DMS79 (cell line): Measurements from ENCODE around the gene ERC2.
A peak's percentile ranks its signal among the peaks of the same experiment; 100 is the strongest.
"Not testable (repeated sequence)": the region's sequence is repeated elsewhere in the genome, so short reads cannot be mapped to it uniquely, and the experiment has no call there.

Source experiments
- DNase-seq: peaks from one replicate; lab custom pipeline; 2025; lab: John Stamatoyannopoulos, UW

The ERC2 gene

DNA sequence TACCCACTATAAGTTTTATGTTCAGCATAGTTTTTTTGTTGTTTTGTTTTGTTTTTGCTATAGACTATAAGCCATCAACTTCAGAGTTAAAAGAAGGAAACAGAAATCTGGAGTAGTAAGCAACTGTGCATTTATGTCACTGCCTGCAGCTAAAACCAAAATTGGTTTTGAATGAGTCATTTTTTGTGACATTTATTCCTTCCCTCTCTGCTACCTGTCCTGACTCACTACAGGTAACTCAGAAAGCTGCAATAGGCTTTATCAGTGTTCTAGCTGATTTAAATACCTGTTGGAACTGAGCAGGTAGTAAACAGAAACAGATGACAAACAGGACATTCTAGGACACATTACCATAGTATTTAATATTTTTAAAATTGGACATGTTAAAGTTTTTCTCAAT lies 587.9 kb downstream of the ERC2 start:
- no peak for DNase-seq

DNA sequence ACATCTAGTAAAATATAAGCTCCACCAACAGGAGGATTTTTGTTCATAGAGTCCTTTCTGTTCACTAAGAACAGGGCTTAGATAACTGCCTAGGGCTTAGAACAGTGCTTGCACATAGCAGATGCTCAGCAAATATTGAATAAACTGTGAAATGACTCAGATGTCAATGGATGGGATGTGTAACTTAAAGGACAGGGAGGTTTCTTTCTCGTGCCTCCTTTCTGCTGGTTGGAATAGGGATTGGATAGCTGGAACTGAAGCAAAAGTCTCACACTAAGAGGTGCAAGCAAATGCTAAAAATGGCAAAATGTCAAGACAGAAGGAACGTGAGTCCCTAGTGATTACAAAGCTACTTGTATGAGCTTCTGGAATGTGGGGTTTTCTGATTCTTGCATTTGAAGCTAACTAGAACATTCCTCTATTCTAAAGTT lies 588.4 kb downstream of the ERC2 start:
- no peak for DNase-seq

DNA sequence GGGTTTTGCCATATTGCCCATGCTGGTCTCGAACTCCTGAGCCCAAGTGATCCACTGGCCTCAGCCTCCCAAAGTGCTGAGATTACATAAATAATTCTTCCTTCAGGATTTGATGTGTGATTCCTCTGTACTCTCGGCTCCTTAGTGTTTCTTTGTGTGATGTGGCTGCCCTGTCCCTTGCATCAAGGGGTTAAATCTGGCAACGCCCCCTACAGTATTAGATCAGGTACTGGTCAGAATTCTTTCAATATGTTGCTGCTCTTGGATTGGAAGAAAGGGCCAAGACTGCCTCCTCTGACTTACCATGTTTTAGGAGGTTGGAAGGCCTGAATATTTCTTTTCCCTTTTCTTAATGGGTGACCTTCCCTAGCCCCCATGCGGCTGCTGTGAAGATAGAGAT lies 590.6 kb downstream of the ERC2 start:
- DNase-seq: no peak

DNA sequence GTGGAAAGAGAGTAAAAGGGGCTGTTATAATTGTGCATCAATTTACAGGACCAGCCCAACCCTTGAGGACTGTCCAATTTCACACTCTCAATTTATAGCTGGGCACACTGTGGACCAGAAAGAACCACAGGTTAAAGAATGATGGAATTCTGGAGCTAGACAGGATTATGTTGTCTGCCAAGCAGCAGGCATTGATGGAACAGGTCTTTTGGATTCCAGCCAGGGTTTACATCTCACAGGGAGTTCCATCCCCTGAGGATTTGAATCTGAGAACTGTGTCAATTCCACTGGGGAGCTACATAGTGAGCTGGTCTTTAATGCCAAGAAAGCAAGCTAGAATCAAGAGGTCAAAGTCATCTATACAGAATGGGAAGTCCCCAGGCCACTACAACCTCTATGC lies 591.7 kb downstream of the ERC2 start:
- no peak for DNase-seq

DNA sequence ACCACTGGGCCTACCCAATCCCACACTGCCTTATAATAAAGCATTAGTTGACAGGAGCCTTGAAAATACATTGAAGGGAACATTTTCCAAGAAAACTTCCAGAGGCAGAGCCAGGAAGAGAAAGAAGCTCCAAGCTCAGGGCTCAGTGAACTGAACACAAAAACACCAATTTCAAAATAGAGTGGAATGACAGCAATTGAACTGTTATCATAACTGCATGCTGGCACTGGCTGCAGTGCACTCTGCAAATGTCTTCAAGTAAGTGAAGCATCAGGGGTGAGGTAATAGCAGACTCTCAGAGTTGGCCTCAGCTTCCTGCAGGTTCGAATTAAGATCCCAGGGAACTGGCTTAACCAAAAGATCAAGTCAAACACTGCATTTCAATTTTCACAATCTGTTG lies 593.2 kb downstream of the ERC2 start:
- no peak for DNase-seq

DNA sequence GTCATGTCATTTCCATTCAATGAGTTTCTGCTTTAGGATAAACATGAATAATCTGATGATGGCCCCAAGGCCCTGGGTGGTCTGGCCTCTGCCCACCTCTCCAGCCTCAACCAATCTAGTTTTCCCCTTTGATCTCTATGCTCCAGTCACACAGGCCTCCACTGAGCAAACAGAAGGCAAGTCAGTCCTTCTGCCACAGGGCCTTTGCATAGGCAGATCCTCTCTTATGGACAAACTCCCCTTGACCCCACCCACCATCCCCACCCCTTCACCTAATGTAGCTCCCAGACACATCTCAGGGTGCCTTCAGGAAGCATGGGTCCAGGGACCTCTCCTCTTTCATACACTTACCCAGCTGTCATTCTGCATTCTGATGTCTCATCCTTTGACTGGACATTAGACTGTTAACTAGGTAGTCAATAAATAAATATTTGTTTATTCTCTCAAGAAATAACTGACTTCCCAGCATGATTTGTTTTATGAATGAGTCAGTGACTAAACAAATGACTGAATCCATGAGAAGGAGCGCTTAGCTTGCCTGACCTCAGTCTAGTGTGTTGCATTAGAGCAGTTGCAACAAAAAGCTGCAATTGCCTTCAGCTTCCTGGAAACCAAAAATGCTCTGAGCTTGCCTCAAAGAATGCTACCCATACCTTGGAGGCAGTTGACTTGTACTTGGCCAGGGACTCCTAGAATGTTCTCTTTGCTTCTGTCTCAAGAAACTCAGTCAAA lies 594.6 kb downstream of the ERC2 start:
- DNase-seq: no peak

DNA sequence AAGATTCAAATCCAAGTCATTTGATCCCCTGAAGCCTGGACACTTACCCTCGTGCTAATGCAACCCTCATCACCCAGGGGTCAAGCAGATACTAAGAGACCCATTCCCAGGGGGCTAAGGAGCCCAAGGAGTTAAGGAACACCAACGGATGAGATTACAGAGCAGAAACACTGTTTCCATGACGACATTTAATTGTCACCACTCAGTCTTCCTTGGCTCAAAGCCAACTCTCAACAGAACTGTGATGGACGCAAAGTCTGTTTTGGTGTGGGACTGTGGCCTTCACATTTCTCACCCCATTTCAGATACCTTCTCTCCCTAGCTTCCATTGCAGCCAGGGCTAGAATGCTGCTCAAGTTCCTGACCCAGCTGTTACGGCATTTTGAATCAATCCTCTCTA lies 597.7 kb downstream of the ERC2 start:
- no peak for DNase-seq

DNA sequence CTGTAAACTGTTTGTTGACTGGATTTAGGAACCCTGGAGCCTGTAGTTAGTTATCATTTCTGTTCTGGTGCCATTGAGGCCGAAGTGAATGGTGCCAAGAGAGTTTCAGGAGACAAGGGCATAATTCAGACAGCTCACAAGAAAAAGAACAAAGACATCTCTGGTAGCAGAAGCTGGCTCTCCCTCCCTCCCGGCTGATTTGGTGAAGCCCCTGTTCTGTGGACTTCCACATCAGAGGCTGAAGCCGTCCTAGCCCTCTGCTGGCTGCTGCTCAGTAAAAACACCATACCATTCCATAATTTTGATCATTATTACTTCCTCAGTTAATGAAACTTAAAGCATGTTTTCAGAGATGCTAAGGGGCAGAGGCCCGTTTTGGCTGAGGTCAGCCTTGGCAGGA lies 599.9 kb downstream of the ERC2 start:
- no peak for DNase-seq

DNA sequence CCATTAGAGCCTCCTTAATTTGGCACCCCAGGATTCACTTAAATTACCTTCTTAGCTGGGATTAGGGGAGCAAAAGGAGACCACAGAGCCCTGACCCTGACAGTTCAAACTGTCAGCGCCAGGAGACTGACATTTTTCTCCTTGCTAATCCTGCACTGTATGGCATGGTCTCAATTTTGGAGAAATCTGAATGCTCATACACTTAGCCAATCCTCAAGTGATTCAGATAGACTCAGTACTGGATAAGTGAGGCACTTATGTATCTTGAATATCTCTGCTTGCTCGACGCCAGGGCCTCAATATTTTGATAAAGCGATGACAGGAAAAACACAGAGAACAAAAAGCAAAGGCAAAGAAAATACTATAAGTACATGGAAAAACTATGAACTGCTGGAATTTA lies 605.2 kb downstream of the ERC2 start:
- DNase-seq: no peak

DNA sequence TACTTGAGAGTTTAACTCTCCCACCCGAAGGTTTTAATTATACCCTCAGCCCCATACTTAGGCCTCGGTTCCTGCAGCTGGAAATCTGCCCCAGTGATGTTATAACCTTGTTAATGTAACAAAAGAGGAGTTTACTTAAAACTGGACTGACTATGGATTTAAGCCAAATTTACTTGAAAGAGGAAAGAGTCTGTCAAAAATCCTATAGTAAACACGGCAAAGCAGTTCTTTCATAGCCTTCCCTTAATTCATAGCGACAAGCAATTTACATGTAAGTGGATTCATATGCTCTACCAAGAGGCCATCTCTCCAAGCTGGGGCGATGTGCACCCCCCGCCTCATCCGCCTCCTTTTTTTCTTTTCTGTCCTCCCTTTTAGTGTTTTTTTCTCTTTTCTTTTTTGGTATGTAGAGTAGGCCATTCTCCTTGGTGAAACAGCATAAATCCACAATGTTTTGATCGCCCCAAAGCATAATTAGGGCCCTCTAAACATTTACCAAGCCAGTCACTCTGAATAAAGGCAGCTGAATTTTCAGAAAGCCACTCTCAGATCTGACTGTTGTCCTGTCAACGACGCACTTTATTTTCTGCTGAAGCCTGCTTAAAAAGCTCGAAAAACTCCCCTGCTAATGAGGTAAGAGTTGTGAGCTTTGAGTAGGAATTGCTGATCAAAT lies 608.1 kb downstream of the ERC2 start:
- peak; percentile 14 for DNase-seq

DNA sequence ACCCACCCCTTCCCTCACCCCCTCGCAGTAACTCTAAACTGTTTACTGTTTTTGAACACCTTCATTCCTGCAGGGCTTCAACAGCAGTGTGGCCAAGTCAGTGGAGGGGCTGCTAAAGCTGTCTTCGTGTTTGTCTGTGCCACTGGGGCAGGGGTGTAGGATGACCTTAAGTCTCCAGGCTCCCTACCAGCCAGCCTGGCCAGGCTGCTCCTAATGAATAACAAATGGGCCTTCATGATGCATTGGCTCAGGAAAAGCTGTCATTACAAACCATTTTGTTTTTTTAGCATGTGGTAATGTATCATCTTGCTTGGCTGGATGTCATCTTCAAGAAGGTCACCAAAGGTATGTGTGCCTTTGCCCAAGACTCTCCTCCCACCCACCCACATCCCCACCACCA lies 609.0 kb downstream of the ERC2 start:
- DNase-seq: no peak

DNA sequence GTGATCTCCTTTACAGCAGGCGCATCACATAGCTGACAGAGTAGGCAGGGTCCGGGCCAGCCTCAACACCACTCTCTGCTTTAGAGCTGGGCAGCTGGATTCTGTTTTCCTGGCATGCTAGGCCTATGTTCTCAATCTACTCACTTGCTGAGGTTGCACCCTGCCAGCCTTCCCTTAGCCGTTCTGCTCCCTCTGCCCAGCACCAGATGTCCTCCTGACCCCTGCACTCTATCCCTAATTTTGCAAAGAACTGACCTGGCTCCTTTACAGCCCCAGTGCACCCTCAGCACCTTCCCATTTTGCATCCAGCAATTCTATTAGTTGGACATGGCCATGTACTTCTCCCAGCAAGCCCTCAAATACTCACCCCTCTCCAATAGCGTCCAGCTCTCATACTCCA lies 609.5 kb downstream of the ERC2 start:
- DNase-seq: no peak

DNA sequence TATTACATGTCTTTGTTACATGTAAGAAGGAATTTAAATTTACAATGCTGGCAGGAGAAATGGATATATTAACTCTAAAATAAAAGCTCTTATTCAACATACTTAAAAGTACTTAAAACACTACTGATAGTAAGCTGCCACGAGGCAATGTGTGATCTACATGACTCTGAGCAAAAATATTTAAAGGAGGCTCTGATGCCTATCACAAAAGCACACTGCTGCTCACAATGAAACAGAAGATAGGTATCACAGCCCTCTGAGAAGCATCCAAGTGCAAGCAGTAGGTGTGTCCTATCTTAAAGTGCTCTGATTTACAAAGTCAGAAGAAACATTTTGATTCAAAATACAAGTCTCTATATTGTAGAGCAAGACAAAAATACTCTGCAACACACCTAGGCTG lies 610.0 kb downstream of the ERC2 start:
- no peak for DNase-seq

DNA sequence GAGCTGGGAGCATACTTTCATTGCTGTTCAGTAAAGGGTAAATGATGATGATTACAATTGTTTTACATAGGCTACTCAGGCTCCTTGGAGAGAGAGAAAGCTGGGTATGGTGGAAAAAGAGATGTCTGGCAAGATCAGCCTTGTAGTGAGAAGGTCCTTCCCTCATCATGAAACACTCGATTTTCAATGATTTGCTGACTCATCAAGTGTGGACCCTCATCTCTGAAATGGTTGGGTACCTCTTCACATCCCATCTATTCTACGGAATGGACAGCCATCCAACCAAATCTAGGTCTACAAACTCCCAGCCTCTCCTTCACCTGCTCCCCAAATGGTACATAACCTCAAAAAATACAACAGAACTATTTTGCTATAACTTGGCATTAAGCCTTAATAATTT lies 610.6 kb downstream of the ERC2 start:
- DNase-seq: no peak

DNA sequence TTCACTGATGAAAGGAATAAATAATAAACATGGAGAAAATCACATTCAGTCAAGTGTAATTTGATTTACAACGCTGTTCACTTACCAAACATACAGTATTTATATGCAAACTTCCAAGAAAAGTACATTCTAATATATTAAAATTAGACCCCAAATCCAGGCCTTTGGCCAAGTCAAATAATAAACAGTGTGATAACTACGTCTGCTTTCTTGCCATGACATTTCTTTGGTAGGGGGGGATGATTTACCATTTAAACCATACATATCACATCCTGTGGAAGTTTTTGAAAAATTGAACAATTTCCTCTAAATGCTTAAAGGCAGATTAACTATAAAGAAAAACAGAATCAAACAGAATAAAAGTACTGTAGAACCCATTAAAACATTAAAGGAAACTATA lies 613.0 kb downstream of the ERC2 start:
- no peak for DNase-seq

DNA sequence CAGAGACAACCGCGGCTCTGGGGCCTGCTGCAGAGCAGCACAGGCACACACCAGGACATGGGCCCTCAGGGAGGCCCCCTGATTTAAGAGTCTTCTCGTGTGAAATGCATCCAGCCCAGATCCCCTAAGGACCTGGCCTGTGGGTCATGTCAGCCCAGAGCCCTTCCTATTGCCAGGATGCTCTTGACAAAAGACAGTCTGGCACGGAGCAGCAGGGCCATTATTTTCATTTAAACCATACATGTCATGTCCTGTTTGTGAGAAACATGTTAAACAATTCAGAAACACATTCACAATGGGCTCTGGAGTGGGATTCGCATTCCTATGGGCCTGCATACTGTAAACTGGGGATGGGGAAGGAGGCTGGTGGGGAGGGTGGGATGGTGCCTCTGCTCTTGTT lies 613.8 kb downstream of the ERC2 start:
- DNase-seq: no peak

DNA sequence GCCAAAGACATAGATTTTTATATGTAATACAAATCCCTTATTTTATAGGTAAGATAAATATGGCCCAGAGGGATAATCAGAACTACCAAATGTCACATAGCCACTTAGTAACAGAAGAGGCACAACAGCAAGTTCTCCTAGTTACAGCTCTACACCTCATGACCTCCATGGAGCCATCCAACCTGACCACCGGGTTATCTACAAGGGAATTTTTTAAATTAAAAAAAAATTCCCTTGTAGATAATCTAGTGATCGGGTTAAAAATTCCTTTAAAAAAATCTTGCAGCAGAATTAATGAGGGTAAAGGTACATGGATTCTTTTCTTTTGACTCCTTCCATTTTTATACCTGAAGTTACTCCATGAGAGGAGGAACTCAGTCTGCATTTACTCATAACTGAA lies 615.9 kb downstream of the ERC2 start:
- no peak for DNase-seq

DNA sequence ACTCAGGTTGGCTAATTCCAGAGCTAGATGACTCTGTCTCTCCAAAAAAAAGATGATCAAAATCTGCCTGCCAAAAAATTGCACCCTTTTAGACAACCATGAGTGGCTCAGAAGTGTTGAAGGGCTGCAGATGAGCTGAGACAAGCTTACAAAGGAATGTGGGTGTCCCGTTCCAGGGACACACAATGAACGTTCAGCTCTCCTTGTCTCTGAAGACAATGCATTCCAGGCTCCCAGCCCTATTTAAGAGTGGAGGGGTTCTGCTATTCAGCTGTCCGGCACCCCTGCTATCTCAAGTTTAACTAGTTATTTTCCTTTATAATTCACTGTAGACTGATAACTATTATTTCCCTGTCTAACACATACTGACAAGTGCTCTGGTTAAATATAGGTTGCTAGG lies 626.1 kb downstream of the ERC2 start:
- no peak for DNase-seq

DNA sequence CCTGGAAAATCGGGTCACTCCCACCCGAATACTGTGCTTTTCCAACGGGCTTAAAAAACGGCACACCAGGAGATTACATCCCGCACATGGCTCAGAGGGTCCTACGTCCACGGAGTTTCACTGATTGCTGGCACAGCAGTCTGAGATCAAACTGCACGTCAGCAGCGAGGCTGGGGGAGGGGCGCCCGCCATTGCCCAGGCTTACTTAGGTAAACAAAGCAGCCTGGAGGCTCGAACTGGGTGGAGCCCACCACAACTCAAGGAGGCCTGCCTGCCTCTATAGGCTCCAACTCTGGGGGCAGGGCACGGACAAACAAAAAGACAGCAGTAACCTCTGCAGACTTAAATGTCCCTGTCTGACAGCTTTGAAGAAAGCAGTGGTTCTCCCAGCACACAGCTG lies 636.4 kb downstream of the ERC2 start:
- DNase-seq: not testable (repeated sequence)

DNA sequence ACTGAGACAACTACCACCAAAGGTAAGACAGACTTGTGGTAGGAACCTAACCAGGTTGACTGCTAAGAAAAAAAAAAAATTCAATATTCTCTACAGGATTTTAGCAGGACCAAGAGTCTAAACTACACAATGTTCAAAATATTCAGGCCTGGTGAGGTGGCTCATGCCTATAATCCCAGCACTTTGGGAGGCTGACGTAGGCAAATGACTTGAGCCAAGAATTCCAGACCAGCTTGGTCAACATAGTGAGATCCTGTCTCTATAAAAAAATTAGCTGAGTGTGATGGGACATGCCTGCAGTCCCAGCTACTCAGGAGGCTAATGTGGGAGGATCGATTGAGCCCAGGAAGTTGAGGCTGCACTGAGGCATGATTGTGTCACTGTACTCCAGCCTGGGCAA lies 639.6 kb downstream of the ERC2 start:
- no peak for DNase-seq

DNA sequence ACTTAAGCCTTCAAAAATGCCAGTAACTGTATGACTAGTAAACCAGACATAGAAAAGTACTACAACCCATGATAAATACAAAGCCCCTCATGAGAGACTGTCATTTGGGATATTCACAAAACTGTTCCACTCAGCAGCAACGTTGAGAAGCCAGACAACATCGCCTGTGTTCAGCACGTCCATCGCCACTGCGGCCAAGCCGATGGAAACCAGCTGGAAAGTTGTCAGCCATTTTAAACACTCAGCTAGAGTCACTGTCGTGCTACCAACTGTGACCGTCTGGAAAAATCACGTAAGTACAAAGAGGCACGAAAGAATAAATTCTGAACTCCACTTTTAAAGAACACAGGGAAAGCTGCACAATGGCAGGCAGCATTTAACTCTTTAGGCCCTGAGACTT lies 640.5 kb downstream of the ERC2 start:
- DNase-seq: no peak

DNA sequence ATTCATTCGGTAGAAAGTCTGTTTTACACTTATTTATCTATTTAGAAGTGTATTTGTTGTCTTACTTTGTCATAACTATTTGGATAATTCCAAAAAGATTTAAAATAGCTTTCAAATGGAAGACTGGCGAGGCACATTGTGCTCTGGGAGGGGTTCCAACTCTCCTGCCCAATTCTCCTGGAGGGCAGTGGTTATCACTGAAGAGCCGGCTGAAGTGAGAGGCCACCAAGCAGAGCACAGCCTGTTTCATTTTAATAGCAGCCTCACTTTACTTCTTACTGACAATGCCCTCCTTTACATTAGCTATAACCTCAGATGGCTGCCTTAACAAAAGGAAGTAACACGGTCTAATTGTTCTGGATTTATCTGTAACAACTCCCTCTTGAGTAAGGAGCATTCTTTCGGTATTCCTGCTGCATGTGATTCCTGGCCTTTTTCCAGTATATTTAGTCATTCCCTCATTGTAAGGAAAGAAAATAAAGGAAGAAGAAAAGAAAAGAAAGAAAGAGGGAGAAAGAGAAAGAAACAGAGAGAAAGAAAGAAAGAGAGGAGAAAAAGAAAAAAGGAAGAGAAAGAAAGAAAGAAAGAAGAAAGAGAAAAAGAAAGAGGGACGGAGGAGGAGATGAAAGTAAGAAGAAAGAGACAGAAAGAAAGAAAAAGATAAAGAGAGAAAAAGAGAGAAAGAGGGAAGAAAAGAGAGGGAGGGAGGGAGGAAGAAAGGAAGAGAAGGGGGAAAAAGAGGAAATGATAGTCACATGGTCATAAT lies 641.4 kb downstream of the ERC2 start:
- DNase-seq: no peak

DNA sequence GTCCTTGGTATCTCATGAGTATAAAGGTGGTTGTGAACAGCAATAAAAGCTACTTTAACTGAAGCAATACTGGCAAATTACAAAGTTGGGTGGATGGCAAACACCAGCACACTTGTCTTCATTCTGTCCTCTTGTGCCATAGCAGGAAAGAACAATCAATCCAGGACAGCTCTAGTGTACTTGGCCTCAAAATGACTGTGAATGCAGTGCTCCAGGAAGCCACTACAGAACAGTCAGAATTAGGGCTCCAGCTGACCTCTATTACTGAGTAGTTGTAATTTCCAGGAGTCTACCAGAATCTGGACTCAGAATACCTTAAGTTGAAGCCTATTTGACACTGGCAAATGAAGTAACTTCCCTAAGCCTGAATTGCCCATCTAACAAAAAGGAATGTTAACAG lies 642.2 kb downstream of the ERC2 start:
- no peak for DNase-seq
